IPS-20b (cell line): ENCODE data around the gene CTAGE9.
"Not testable (repeated sequence)": the region's sequence is repeated elsewhere in the genome, so short reads cannot be mapped to it uniquely, and the experiment has no call there.

ENCODE experiments used
- H3K27ac ChIP-seq: one replicate; pipeline ENCODE4 v1.5.1; 2013; ENCODE audit warnings: low read length
- H3K27me3 ChIP-seq: 2 replicates; pipeline ENCODE4 v1.6.1; 2013; ENCODE audit warnings: mild to moderate bottlenecking, low read length, inconsistent platforms; ENCODE audit not compliant: insufficient read depth
- H3K36me3 ChIP-seq: 2 replicates; pipeline ENCODE4 v1.6.1; 2013; ENCODE audit warnings: low read depth, mild to moderate bottlenecking, inconsistent platforms, low read length, moderate library complexity; ENCODE audit not compliant: insufficient read depth
- H3K4me1 ChIP-seq: 2 replicates; pipeline ENCODE4 v1.6.1; 2013; ENCODE audit warnings: mild to moderate bottlenecking, control low read depth, inconsistent platforms, low read length, moderate library complexity; ENCODE audit not compliant: insufficient read depth
- H3K4me3 ChIP-seq: 2 replicates; pipeline ENCODE4 v1.5.1; 2013; ENCODE audit warnings: mild to moderate bottlenecking, low read length, inconsistent platforms
- H3K9ac ChIP-seq: 2 replicates; pipeline ENCODE4 v1.6.1; 2013; ENCODE audit warnings: low read depth, mild to moderate bottlenecking, inconsistent platforms, low read length, moderate library complexity
- H3K9me3 ChIP-seq: 2 replicates; pipeline ENCODE4 v1.6.1; 2013; ENCODE audit warnings: mild to moderate bottlenecking, low read depth, low read length, inconsistent platforms; ENCODE audit not compliant: insufficient read depth

The CTAGE9 gene

GRCh38 chr6:131727467-131727866 lies 16.6 kb upstream of the CTAGE9 start:
- H3K27ac ChIP-seq: no peak overlapping the region
- H3K36me3 ChIP-seq: no peaks in the 10 kb centered on the region
- H3K4me3 ChIP-seq: no peak overlapping the region
- H3K9me3 ChIP-seq: no peaks in the 10 kb centered on the region; the same call in 1 of the 2 replicates
- H3K9ac ChIP-seq: no peak overlapping the region
- no peaks in the 10 kb centered on the region for H3K4me1 ChIP-seq
- peaks cover 4% of the 10 kb centered on the region; the same call in 1 of the 2 replicates for H3K27me3 ChIP-seq

- Histone ChIP-seq H3K9ac (no peak overlapping the region), H3K27ac (no peak overlapping the region), H3K4me1 (no peaks in the 10 kb centered on the region), H3K9me3 (no peaks in the 10 kb centered on the region; the same call in 1 of the 2 replicates), H3K36me3 (no peaks in the 10 kb centered on the region), H3K4me3 (no peak overlapping the region), H3K27me3 (peaks cover 9% of the 10 kb centered on the region; the same call in 1 of the 2 replicates)
These were observed 13.3 kb upstream of the CTAGE9 start for GRCh38 chr6:131724114-131724513.

DNA sequence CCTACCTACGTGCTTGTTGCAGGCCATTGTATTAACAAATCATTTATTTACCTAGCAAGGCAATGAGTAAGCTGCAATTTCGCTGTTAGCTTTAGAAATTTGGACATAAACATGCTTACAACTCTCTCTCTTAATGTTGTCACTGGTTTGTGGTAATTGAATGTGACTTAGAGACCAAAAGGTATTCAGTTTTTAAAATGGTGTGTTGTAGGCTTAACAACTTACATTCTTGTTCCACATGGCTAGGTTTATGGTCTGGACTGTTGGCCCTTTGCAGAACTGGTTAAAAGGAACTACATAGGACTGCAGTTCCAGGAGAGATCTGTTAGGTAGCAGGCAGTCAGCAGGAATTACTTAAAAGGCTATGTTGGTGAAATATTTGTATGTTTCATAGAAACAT lies 10.3 kb upstream of the CTAGE9 start:
- Histone ChIP-seq H3K4me3 (no peak overlapping the region), H3K27ac (no peak overlapping the region), H3K9ac (no peak overlapping the region), H3K36me3 (no peaks in the 10 kb centered on the region), H3K9me3 (no peaks in the 10 kb centered on the region; the same call in 1 of the 2 replicates), H3K4me1 (no peaks in the 10 kb centered on the region), H3K27me3 (peaks cover 9% of the 10 kb centered on the region; the same call in 1 of the 2 replicates)

- Histone ChIP-seq H3K4me3 (no peak overlapping the region), H3K27ac (no peak overlapping the region), H3K36me3 (no peaks in the 10 kb centered on the region), H3K9me3 (no peaks in the 10 kb centered on the region), H3K27me3 (peaks cover 9% of the 10 kb centered on the region; the same call in 1 of the 2 replicates), H3K4me1 (no peaks in the 10 kb centered on the region), H3K9ac (no peak overlapping the region)
These were observed 7.2 kb upstream of the CTAGE9 start for GRCh38 chr6:131717836-131718542.

- H3K9ac ChIP-seq, H3K36me3 ChIP-seq, H3K9me3 ChIP-seq, H3K4me3 ChIP-seq, H3K27me3 ChIP-seq, H3K4me1 ChIP-seq, H3K27ac ChIP-seq: not testable (repeated sequence)
These were observed 4.8 kb upstream of the CTAGE9 start for GRCh38 chr6:131715567-131715966.

GRCh38 chr6:131703905-131704304 lies 6.9 kb downstream of the CTAGE9 start:
- H3K9ac ChIP-seq, H3K4me1 ChIP-seq, H3K9me3 ChIP-seq, H3K4me3 ChIP-seq, H3K36me3 ChIP-seq, H3K27me3 ChIP-seq, H3K27ac ChIP-seq: not testable (repeated sequence)

DNA sequence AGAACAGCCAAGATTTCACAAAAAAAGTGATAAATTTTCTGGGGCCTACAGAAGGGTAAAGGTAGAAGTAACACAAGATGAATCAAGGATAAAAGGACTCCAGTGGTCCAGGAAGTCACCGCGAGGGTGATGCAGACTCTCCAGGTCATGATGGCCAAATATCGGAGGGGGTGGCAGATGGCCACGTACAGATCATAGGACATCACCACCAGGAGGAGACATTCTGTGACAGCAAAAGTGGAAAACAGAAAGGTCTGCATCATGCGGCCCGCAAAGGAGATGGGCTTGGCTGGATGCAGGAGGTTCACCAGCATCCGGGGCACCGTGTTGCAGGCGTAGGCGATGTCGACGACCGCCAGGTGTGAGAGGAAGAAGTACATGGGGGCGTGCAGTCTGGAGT lies 10.0 kb downstream of the CTAGE9 start:
- H3K9me3 ChIP-seq, H3K9ac ChIP-seq, H3K27me3 ChIP-seq, H3K4me1 ChIP-seq, H3K36me3 ChIP-seq, H3K4me3 ChIP-seq, H3K27ac ChIP-seq: not testable (repeated sequence)

GRCh38 chr6:131696956-131697355 lies 13.9 kb downstream of the CTAGE9 start:
- H3K4me1 ChIP-seq: peaks cover 13% of the 10 kb centered on the region
- no peaks in the 10 kb centered on the region for H3K9me3 ChIP-seq
- no peak overlapping the region for H3K27ac ChIP-seq
- no peak overlapping the region for H3K9ac ChIP-seq
- no peak overlapping the region for H3K4me3 ChIP-seq
- H3K27me3 ChIP-seq: no peaks in the 10 kb centered on the region
- no peaks in the 10 kb centered on the region for H3K36me3 ChIP-seq

DNA sequence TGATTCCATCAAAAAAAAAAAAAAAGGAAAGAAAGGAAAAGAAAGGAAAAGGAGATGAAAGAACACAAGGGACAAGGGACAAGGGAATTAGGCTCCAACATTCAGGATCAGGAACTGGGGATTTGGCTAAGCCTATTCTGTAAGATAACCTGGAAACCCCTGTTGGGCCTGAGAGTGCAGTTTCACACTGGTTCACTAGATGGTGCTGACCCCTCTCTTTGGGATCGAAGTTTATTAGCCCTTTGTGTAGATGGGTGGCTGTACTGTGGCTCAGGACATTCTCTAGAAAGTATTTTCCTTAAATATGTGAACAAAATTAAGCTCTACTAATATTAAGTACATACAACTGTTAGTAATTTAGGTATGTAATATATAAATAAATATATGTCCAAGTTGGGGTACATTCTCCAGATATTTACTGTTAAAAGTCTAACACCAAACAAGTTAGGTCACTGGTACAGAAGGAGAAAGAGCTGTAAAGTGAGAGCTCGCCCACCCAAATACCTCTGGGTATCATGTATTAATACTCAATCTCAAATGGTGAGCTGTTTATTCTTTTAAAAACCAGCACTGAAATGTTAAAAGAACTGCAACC lies 15.9 kb downstream of the CTAGE9 start:
- no peaks in the 10 kb centered on the region for H3K36me3 ChIP-seq
- H3K27ac ChIP-seq: no peak overlapping the region
- no peaks in the 10 kb centered on the region for H3K9me3 ChIP-seq
- no peaks in the 10 kb centered on the region for H3K27me3 ChIP-seq
- H3K4me1 ChIP-seq: peaks cover 13% of the 10 kb centered on the region
- H3K9ac ChIP-seq: no peak overlapping the region
- H3K4me3 ChIP-seq: no peak overlapping the region

- Histone ChIP-seq H3K9ac (no peak overlapping the region), H3K9me3 (no peaks in the 10 kb centered on the region), H3K4me3 (0 out of 2 replicates have a peak overlapping the region, but pooled peaks have one; percentile 29), H3K27ac (no peak overlapping the region), H3K36me3 (no peaks in the 10 kb centered on the region), H3K4me1 (peaks cover 13% of the 10 kb centered on the region), H3K27me3 (no peaks in the 10 kb centered on the region)
These were observed 17.4 kb downstream of the CTAGE9 start for GRCh38 chr6:131693384-131693783.

GRCh38 chr6:131692589-131692988 lies 18.2 kb downstream of the CTAGE9 start:
- Histone ChIP-seq H3K4me1 (peaks cover 18% of the 10 kb centered on the region), H3K27ac (no peak overlapping the region), H3K9ac (no peak overlapping the region), H3K36me3 (no peaks in the 10 kb centered on the region), H3K9me3 (no peaks in the 10 kb centered on the region), H3K27me3 (no peaks in the 10 kb centered on the region), H3K4me3 (no peak overlapping the region)

DNA sequence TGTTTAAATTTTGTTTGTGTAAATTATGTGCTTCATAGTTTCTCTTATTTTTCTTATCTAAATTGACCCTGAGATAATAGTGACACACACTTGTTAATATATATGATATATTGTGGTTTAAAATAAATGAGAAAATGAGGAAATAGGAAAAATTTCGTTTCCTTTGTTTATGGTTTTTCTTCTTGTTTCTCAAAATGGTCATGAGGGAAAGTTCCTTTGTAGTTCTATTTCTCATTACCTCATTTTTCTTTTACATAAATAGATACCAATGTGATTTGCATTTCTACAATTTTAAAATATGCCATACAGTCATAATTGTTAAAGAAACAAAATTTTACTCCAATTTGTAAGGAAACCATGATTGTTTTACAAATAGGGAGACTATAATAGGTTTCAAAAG lies 18.8 kb downstream of the CTAGE9 start:
- Histone ChIP-seq H3K4me3 (no peak overlapping the region), H3K27me3 (no peaks in the 10 kb centered on the region), H3K27ac (no peak overlapping the region), H3K9me3 (no peaks in the 10 kb centered on the region), H3K4me1 (peaks cover 18% of the 10 kb centered on the region), H3K36me3 (no peaks in the 10 kb centered on the region), H3K9ac (no peak overlapping the region)
